Measurements from ENCODE around the gene ZFP36L1.

The ZFP36L1 gene

GRCh38 chr14:68816183-68816942 is 23.5 kb upstream of the ZFP36L1 start:
- peak; percentile 92 for DNase-seq (ENCODE audit: low read depth)

- peak; percentile 8 for DNase-seq (ENCODE audit: low read depth)
Measured at GRCh38 chr14:68815298-68816182, 22.7 kb upstream of the ZFP36L1 start.

- peak; percentile 76 for DNase-seq (ENCODE audit: low read depth)
Measured at GRCh38 chr14:68814539-68815297, 21.9 kb upstream of the ZFP36L1 start.

GRCh38 chr14:68814238-68814538 is 21.3 kb upstream of the ZFP36L1 start:
- peak; percentile 6 for DNase-seq (ENCODE audit: low read depth)

GRCh38 chr14:68813318-68813838 is 20.5 kb upstream of the ZFP36L1 start:
- no peak for DNase-seq (ENCODE audit: low read depth)

- DNase-seq (ENCODE audit: low read depth): no peak
Measured at GRCh38 chr14:68811171-68811570, 18.3 kb upstream of the ZFP36L1 start.

- DNase-seq (ENCODE audit: low read depth): no peak
Measured at GRCh38 chr14:68810173-68811153, 17.6 kb upstream of the ZFP36L1 start.

- no peak for DNase-seq (ENCODE audit: low read depth)
Measured at GRCh38 chr14:68809524-68809923, 16.7 kb upstream of the ZFP36L1 start.

- DNase-seq (ENCODE audit: low read depth): no peak
Measured at GRCh38 chr14:68808696-68809480, 16.0 kb upstream of the ZFP36L1 start.

- no peak for DNase-seq (ENCODE audit: low read depth)
Measured at GRCh38 chr14:68807987-68808386, 15.1 kb upstream of the ZFP36L1 start.

- peak; percentile 91 for DNase-seq (ENCODE audit: low read depth)
Measured at GRCh38 chr14:68807148-68807600, 14.3 kb upstream of the ZFP36L1 start.

GRCh38 chr14:68806526-68807147 is 13.8 kb upstream of the ZFP36L1 start:
- no peak for DNase-seq (ENCODE audit: low read depth)

- DNase-seq (ENCODE audit: low read depth): peak; percentile 13
Measured at GRCh38 chr14:68805414-68805813, 12.5 kb upstream of the ZFP36L1 start.

GRCh38 chr14:68801631-68802030 is 8.8 kb upstream of the ZFP36L1 start:
- DNase-seq (ENCODE audit: low read depth): no peak

- no peak for DNase-seq (ENCODE audit: low read depth)
Measured at GRCh38 chr14:68800953-68801352, 8.1 kb upstream of the ZFP36L1 start.

- peak; percentile 46 for DNase-seq (ENCODE audit: low read depth)
Measured at GRCh38 chr14:68800390-68800789, 7.5 kb upstream of the ZFP36L1 start.

- DNase-seq (ENCODE audit: low read depth): no peak
Measured at GRCh38 chr14:68798621-68799020, 5.8 kb upstream of the ZFP36L1 start.

GRCh38 chr14:68797121-68797670 is 4.3 kb upstream of the ZFP36L1 start:
- no peak for DNase-seq (ENCODE audit: low read depth)

- DNase-seq (ENCODE audit: low read depth): peak; percentile 19
Measured at GRCh38 chr14:68796418-68797101, 3.7 kb upstream of the ZFP36L1 start.
